Measurements from ENCODE around the gene SIPA1.

DNA sequence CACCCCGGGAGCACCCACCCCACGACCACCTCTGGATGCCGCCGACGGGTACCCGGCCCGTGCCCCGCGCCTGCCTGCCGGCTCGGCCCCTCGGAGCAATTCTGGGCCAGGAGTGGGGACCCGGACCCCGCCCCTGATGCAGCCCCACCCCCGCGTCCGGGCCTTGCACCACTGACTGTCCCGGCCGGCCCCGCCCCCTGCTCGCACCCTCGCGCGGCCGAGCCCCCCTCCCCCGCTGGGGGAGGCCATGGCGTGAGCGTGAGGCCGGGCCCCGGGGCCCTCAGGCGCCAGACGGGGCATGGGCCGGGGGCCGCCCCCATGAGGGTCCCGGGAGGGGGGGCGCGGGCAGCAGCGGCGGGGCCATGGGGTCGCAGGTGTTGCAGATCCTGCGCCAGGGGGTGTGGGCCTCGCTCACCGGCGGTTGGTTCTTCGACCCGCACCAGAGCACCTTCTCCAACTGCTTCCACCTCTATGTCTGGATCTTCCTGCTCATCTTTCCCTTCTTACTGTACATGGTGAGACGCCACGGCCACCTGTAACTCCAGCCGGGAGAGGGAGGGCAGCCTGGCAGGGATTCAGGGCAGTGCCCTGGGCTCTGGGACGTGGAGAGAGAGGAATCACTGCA, 21.8 kb upstream of the SIPA1 start:
- TF ChIP-seq GATA2 (IDR thresholded peaks at IDR 0.05; ENCODE audit: low read depth, low read length) = no peak
- no peak for TF ChIP-seq GATA3 (IDR thresholded peaks at IDR 0.05; ENCODE audit: low read depth, low read length)
